Body of pancreas (tissue), 4 donors: ENCODE measurements around the gene PTPA. TPM values are rescaled to one million over a fixed set of nuclear protein-coding genes. Genes with fewer than 3 reads are reported as not detected.

ENCODE experiments used
- ATAC-seq: fragments of 150-250 bp; one replicate; pipeline ENCODE4 v1.9.1; 2016
- DNase-seq, 4 donors: peaks; one replicate each; pipeline ENCODE4 v3.0.0-alpha.2; 2019
- H3K27ac ChIP-seq, 4 donors: fragments of 200-600 bp; sonication (generic); 1 replicate in 3 of 4; 2 replicates in 1 of 4; pipeline versions ENCODE4 v1.5.1 to v1.6.1; 2016 to 2019; ENCODE audit warnings: mild to moderate bottlenecking in 1 of 4, mixed read lengths in 1 of 4, moderate library complexity in 1 of 4
- H3K27me3 ChIP-seq, 2 donors: fragments of 200-600 bp; sonication (generic); one replicate each; pipeline ENCODE4 v1.6.0; 2016; ENCODE audit warnings: mild to moderate bottlenecking in 1 of 2
- H3K36me3 ChIP-seq, 2 donors: fragments of 200-600 bp; sonication (generic); replicated peaks in 1 of 2; 2 replicates each; pipeline ENCODE4 v1.5.1; 2016; ENCODE audit warnings: low read depth in 2 of 2; ENCODE audit not compliant: insufficient read depth in 1 of 2
- H3K4me1 ChIP-seq: fragments of 200-600 bp; sonication (generic); one replicate; pipeline ENCODE4 v1.6.0; 2016
- H3K4me3 ChIP-seq, 2 donors: fragments of 200-600 bp; sonication (generic); 1 replicate in 1 of 2; 2 replicates in 1 of 2; pipeline ENCODE4 v1.5.1; 2016 to 2019
- H3K9me3 ChIP-seq, 3 donors: fragments of 200-600 bp; sonication (generic); 1 replicate in 2 of 3; 2 replicates in 1 of 3; pipeline ENCODE4 v1.5.1; 2016
- POLR2A ChIP-seq, 3 donors: fragments of 450-650 bp; IDR thresholded peaks; one replicate each; pipeline ENCODE4 v1.6.1; 2016; ENCODE audit warnings: antibody characterized with exemption in 3 of 3, mild to moderate bottlenecking in 2 of 3
- WGBS, 2 donors: methylation state at CpG; one replicate each; pipeline ENCODE4 v1.1.5; 2017; 5-methylcytosine and 5-hydroxymethylcytosine counted together
- intact Hi-C: fragments of 100-400 bp; cut with DNase I; formaldehyde crosslinking; loops from one replicate; pipeline ENCODE4 v1.15.1; 2023
- total RNA-seq, 2 donors: library from RNA; depleted of rRNA; stranded (reverse); fragments of >200 nt; gene quantifications; one replicate each; pipeline ENCODE4 v1.1.0, GENCODE V29; 2016
- TF ChIP-seq, protein P1 (sequence below), 7 experiments: fragments of 450-650 bp in 4 of 7; fragments of 200-600 bp in 3 of 7; sonication (generic) in 3 of 7; IDR thresholded peaks; one replicate each; pipeline ENCODE4 v1.5.1; 2016 to 2019; ENCODE audit warnings: antibody characterized with exemption in 7 of 7

Gene PTPA
- total RNA-seq, 2 donors from 2014 or later: 32.7 to 52.1 TPM

DNA sequence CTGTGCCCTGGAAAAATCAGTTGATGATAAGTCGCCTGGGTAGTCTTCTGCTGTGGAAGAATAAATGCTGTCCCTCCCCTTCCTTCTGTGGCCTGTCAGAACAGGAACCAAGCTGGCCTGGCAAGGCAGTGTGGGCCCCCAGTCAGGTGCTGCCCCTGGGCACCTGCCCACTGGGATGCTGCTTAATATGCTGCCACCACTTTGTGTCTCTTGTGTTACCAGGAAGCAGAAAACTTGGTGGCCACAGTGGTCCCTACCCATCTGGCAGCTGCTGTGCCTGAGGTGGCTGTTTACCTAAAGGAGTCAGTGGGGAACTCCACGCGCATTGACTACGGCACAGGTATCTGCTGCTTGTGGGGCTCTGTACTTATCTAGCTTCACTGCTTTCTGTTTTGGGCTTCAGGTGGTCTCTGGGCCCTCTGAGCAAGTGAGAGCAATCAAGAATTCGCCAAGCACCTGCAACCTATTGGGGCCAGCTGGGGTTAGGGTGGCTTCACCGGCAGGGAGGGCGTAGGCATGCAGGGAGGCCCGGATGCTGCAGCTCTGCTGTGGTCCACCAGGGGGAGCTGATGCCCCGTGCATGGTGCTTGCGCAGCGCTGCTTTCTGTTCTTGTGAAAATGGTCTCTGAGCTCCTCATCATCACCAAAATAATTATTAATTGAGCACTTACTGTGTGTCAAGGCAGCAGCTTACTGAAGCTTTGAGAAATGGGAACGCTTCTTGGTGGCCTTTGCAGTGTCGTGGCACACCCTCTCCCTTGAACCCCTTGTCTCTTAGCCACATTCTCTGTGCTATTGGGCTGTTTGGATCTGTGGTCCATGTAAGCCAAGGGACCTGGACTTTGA lies 20.3 kb downstream of the PTPA start:
- TF ChIP-seq POLR2A (IDR thresholded peaks at IDR 0.05): no peak
- TF ChIP-seq, protein P1, sequence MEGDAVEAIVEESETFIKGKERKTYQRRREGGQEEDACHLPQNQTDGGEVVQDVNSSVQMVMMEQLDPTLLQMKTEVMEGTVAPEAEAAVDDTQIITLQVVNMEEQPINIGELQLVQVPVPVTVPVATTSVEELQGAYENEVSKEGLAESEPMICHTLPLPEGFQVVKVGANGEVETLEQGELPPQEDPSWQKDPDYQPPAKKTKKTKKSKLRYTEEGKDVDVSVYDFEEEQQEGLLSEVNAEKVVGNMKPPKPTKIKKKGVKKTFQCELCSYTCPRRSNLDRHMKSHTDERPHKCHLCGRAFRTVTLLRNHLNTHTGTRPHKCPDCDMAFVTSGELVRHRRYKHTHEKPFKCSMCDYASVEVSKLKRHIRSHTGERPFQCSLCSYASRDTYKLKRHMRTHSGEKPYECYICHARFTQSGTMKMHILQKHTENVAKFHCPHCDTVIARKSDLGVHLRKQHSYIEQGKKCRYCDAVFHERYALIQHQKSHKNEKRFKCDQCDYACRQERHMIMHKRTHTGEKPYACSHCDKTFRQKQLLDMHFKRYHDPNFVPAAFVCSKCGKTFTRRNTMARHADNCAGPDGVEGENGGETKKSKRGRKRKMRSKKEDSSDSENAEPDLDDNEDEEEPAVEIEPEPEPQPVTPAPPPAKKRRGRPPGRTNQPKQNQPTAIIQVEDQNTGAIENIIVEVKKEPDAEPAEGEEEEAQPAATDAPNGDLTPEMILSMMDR (IDR thresholded peaks at IDR 0.05): peak; percentile 92 to 97 (median 96)
- DNase-seq (peak; percentile 80 to 84 (median 82)), ATAC-seq (peak; percentile 93)
- H3K36me3 ChIP-seq: peaks cover 0 to 10% of the 10 kb centered on the region in 2 donors
- peak overlapping the region in 1 of 4 donors; percentile 32 for H3K27ac ChIP-seq
- WGBS, 2 donors: 37 to 42% methylated on average over 4 to 13 of the region's 13 CpGs
- no peak overlapping the region for H3K4me3 ChIP-seq
- H3K9me3 ChIP-seq: no peaks in the 10 kb centered on the region
- peaks cover 8% of the 10 kb centered on the region for H3K4me1 ChIP-seq
- intact Hi-C loops: loop anchor here (10.0 kb wide), 1 partner anchor 653 kb away; no protein-coding TSS in a partner anchor
- no peaks in the 10 kb centered on the region for H3K27me3 ChIP-seq

GRCh38 chr9:129133082-129133481 lies 21.9 kb downstream of the PTPA start:
- 77% methylated on average over 4 of the region's 4 CpGs; no CpG with 5 or more reads in 1 of the 2 donors for WGBS, 2 donors
- Histone ChIP-seq H3K4me3 (no peak overlapping the region), H3K27ac (no peak overlapping the region), H3K9me3 (no peaks in the 10 kb centered on the region), H3K27me3 (no peaks in the 10 kb centered on the region), H3K4me1 (peaks cover 9% of the 10 kb centered on the region), H3K36me3 (peaks cover 0 to 5% of the 10 kb centered on the region in 2 donors)
- TF ChIP-seq POLR2A (IDR thresholded peaks at IDR 0.05): no peak
- TF ChIP-seq, protein P1 (IDR thresholded peaks at IDR 0.05): no peak
- intact Hi-C loops: loop anchor here (10.0 kb wide), 1 partner anchor 652 kb away; no protein-coding TSS in a partner anchor
- ATAC-seq: no peak
- DNase-seq: no peak

DNA sequence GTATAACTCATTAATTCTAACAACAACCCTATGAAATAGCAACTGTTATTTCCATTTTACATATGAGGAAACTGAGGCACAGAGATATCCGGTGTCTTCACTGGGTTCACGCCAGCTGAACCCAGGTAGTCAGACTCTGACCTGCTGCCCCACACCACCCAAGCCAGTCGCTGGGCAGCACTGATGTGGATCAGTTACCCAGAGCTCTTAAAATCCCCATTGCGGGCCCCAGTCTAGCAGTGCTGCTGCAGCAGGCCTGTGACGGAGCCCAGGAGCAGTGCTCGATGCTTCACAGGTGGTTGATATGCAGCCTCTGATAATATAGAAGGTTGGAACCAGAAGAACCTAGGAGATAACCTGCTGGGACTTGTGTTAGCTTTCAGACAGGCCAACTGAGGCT lies 24.3 kb downstream of the PTPA start:
- WGBS, 2 donors: 64 to 80% methylated on average over 6 of the region's 6 CpGs
- peaks cover 33% of the 10 kb centered on the region for H3K4me1 ChIP-seq
- H3K27ac ChIP-seq: no peak overlapping the region
- no peaks in the 10 kb centered on the region for H3K27me3 ChIP-seq
- peaks cover 0 to 3% of the 10 kb centered on the region in 2 donors for H3K36me3 ChIP-seq
- no peak for ATAC-seq
- TF ChIP-seq, protein P1 (IDR thresholded peaks at IDR 0.05): no peak
- TF ChIP-seq POLR2A (IDR thresholded peaks at IDR 0.05): no peak
- H3K9me3 ChIP-seq: no peaks in the 10 kb centered on the region
- no peak overlapping the region for H3K4me3 ChIP-seq
- intact Hi-C loops: loop anchor here (10.0 kb wide), 1 partner anchor 649 kb away; no protein-coding TSS in a partner anchor
- no peak for DNase-seq

DNA sequence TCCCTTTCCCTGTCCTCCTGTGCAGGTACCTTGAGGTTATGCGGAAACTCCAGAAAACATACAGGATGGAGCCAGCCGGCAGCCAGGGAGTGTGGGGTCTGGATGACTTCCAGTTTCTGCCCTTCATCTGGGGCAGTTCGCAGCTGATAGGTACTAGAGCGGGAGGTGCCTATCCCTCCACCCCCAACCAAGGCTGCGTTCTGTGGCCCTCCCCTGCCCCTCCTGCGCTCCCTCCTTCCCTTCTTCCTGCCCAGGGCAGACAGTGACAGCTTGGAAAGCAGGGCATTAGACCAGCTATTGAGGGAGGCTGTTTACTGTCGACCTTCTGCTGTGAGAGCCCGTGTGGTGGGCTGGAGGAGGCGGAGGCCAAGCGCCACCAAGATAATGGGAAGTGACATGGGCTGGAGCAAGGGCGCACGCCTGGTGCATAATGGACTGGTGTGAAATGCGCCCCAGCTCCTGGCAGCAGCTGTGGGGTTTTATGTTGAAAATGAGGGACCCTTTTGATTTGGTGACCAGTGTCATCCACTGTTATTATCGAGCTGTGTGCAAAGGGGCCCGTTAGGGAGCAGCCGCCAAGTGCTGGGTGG lies 25.3 kb downstream of the PTPA start:
- intact Hi-C loops: loop anchor here (10.0 kb wide), 1 partner anchor 648 kb away; no protein-coding TSS in a partner anchor
- DNase-seq (peak in 2 of 4 donors; percentile 49 to 52), ATAC-seq (no peak)
- H3K27ac ChIP-seq: no peak overlapping the region
- 67 to 84% methylated on average over 13 to 16 of the region's 16 CpGs for WGBS, 2 donors
- H3K4me1 ChIP-seq: peaks cover 39% of the 10 kb centered on the region
- no peaks in the 10 kb centered on the region for H3K9me3 ChIP-seq
- no peaks in the 10 kb centered on the region for H3K27me3 ChIP-seq
- TF ChIP-seq POLR2A (IDR thresholded peaks at IDR 0.05): no peak
- TF ChIP-seq, protein P1 (IDR thresholded peaks at IDR 0.05): no peak
- no peak overlapping the region for H3K4me3 ChIP-seq
- H3K36me3 ChIP-seq: peaks cover 0 to 3% of the 10 kb centered on the region in 2 donors
